ENCODE data around the gene TRAF2.

DNA sequence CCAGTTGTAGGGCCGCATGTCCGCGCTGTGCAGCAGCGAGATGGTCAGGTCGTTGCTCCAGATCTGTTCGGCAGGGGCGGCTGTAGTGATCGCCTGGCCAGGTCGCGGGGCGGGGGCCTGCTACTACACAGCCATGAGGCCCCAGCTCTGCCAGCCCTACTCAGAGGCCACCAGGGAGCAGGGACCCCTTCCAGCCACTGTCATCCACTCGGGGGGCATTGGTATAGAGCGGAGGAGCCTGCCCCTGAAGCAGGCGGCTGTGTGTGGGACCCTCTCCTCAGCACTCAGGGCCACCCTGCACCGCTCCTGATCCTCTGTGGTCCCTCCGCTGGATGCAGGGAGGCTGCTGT, 56.5 kb downstream of the TRAF2 start:
- TF ChIP-seq SREBF2 (IDR thresholded peaks at IDR 0.05) (no peak), POLR2A (IDR thresholded peaks at IDR 0.05; ENCODE audit: low read length) (no peak), RCOR1 (IDR thresholded peaks at IDR 0.05; ENCODE audit: low read depth, low read length) (no peak)
- TF ChIP-seq, protein P1, sequence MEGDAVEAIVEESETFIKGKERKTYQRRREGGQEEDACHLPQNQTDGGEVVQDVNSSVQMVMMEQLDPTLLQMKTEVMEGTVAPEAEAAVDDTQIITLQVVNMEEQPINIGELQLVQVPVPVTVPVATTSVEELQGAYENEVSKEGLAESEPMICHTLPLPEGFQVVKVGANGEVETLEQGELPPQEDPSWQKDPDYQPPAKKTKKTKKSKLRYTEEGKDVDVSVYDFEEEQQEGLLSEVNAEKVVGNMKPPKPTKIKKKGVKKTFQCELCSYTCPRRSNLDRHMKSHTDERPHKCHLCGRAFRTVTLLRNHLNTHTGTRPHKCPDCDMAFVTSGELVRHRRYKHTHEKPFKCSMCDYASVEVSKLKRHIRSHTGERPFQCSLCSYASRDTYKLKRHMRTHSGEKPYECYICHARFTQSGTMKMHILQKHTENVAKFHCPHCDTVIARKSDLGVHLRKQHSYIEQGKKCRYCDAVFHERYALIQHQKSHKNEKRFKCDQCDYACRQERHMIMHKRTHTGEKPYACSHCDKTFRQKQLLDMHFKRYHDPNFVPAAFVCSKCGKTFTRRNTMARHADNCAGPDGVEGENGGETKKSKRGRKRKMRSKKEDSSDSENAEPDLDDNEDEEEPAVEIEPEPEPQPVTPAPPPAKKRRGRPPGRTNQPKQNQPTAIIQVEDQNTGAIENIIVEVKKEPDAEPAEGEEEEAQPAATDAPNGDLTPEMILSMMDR (IDR thresholded peaks at IDR 0.05) = no peak
